ENCODE results near the gene SGSM2. TPM values are rescaled to one million over a fixed set of nuclear protein-coding genes. Genes with fewer than 3 reads are reported as not detected.
A peak's percentile ranks its signal among the peaks of the same experiment; 100 is the strongest.

The SGSM2 gene
- total RNA-seq, 1 experiment from 2014 or later = 62.0 TPM

DNA sequence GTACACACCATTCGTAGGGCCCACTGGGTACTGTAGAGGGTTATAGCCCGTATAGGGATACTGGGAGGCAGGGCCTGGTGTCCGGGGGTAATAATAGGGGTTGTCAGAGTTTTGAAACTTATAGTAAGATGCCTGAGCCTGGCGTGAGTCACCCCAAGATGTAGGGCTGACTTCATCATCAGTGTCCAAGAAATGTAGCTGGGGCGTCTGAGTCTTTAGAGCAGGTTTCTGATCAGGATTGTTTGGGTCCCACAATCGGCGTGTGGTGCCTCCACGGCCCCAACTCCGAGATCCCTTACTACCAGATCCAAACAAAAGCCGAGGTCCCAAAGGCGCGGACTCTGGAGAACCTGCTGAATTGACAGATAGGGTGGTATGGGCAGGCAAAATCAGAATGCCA is 38.2 kb upstream of the SGSM2 start:
- Histone ChIP-seq H3K9me3 (ENCODE audit: insufficient read depth, low read depth) (no peaks in the 10 kb centered on the region), H3K9me2 (ENCODE audit: insufficient read depth) (no peaks in the 10 kb centered on the region), H3K4me1 (replicated peaks; ENCODE audit: insufficient read depth) (peaks cover 22% of the 10 kb centered on the region), H3K4me2 (no peak overlapping the region), H3K27ac (no peak overlapping the region), H3K36me3 (ENCODE audit: low read depth) (0 out of 2 replicates have a peak, but pooled peaks cover 19% of the 10 kb centered on the region), H2AFZ (no peak overlapping the region), H3K27me3 (ENCODE audit: insufficient read depth, low read depth) (no peaks in the 10 kb centered on the region), H4K20me1 (ENCODE audit: insufficient read depth) (no peaks in the 10 kb centered on the region; the same call in 1 of the 2 replicates), H3F3A (ENCODE audit: insufficient read depth, low read depth) (peaks cover 15% of the 10 kb centered on the region), H3K4me3 (no peak overlapping the region), H3K79me2 (ENCODE audit: low read depth) (peaks cover 56% of the 10 kb centered on the region)
- ChIA-PET POLR2A (ENCODE audit: unreplicated experiment) (no interaction called here), CTCF (no interaction called here)
- intact Hi-C loops (cut with micrococcal nuclease; ENCODE audit: unreplicated experiment) = no loop called here
- no TSS peak for BruUV-seq (replicated peaks)
- TF ChIP-seq EZH2 (IDR thresholded peaks at IDR 0.05; ENCODE audit: low read depth) = no peak
- no peak for DNase-seq

DNA sequence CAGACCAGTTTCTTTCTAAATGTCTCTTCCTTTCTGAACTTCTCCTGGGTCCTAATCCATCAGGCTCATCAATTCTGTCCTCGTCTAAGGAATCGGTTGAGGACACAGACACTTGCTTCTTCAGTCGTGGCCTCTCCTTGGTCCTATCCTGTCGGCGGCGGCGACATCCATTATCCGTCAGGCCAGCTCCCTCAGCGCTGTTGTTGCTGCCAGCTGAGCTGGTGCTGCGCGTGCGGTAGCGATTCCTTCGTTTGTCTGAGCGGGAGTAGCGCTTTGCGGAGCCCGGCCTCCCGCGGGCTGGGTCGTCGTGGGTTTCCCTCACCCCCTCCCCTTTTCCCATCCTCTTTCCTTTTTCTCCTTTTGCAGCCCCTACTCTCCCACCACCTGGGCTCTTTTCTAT is 37.5 kb upstream of the SGSM2 start:
- no peaks in the 10 kb centered on the region; the same call in 1 of the 2 replicates for H4K20me1 ChIP-seq (ENCODE audit: insufficient read depth)
- H3K9me3 ChIP-seq (ENCODE audit: insufficient read depth, low read depth) = no peaks in the 10 kb centered on the region
- peaks cover 57% of the 10 kb centered on the region for H3K79me2 ChIP-seq (ENCODE audit: low read depth)
- H3F3A ChIP-seq (ENCODE audit: insufficient read depth, low read depth) = peaks cover 20% of the 10 kb centered on the region
- no peak overlapping the region for H3K27ac ChIP-seq
- H3K4me2 ChIP-seq = no peak overlapping the region
- no peak overlapping the region for H3K4me3 ChIP-seq
- H3K4me1 ChIP-seq (replicated peaks; ENCODE audit: insufficient read depth) = peaks cover 25% of the 10 kb centered on the region
- no peak overlapping the region for H2AFZ ChIP-seq
- TF ChIP-seq, protein P1, sequence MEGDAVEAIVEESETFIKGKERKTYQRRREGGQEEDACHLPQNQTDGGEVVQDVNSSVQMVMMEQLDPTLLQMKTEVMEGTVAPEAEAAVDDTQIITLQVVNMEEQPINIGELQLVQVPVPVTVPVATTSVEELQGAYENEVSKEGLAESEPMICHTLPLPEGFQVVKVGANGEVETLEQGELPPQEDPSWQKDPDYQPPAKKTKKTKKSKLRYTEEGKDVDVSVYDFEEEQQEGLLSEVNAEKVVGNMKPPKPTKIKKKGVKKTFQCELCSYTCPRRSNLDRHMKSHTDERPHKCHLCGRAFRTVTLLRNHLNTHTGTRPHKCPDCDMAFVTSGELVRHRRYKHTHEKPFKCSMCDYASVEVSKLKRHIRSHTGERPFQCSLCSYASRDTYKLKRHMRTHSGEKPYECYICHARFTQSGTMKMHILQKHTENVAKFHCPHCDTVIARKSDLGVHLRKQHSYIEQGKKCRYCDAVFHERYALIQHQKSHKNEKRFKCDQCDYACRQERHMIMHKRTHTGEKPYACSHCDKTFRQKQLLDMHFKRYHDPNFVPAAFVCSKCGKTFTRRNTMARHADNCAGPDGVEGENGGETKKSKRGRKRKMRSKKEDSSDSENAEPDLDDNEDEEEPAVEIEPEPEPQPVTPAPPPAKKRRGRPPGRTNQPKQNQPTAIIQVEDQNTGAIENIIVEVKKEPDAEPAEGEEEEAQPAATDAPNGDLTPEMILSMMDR (conservative IDR thresholded peaks at IDR 0.05) = no peak
- no peak for TF ChIP-seq EZH2 (IDR thresholded peaks at IDR 0.05; ENCODE audit: low read depth)
- intact Hi-C loops (cut with micrococcal nuclease; ENCODE audit: unreplicated experiment) = loop anchor here (5.0 kb wide), 1 partner anchor 103 kb away; the partner anchor contains the start of gene MNT
- ChIA-PET CTCF (no interaction called here), POLR2A (ENCODE audit: unreplicated experiment) (no interaction called here)
- DNase-seq = no peak
- no peaks in the 10 kb centered on the region for H3K27me3 ChIP-seq (ENCODE audit: insufficient read depth, low read depth)
- no peaks in the 10 kb centered on the region for H3K9me2 ChIP-seq (ENCODE audit: insufficient read depth)
- BruUV-seq (replicated peaks) = no TSS peak
- 0 out of 2 replicates have a peak, but pooled peaks cover 19% of the 10 kb centered on the region for H3K36me3 ChIP-seq (ENCODE audit: low read depth)

DNA sequence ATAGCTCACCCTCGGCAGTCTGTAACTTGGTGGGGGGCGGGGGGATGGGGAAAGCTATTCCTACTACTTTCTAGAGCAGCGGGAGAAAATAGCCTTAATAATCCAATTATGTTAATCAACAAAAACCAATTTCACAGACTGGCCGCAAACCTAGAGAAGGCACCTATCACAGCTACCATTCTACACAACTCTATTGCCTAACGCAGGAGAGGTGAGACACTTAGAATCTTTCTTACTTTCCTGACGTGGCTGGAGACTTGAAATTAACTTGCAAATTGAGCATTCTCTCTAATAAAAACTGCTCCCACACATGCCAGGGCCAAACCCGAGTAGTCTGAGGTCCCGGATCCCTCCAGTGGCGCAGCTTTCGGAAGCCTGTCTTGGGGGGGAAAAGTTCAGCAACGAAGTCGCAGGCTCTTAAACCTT is 34.5 kb upstream of the SGSM2 start:
- H3K4me3 ChIP-seq = peak overlapping the region; percentile 94
- no peaks in the 10 kb centered on the region for H3K36me3 ChIP-seq (ENCODE audit: low read depth)
- H3K27ac ChIP-seq = peak overlapping the region; percentile 53
- ChIA-PET CTCF (no interaction called here), POLR2A (ENCODE audit: unreplicated experiment) (interaction anchor here (0.6 to 1.0 kb wide), 2 partner anchors 16 to 45 kb away, joined by 4 read pairs; no protein-coding TSS in a partner anchor)
- peaks cover 17% of the 10 kb centered on the region for H3K4me1 ChIP-seq (replicated peaks; ENCODE audit: insufficient read depth)
- peaks cover 54% of the 10 kb centered on the region for H3K79me2 ChIP-seq (ENCODE audit: low read depth)
- peaks cover 17% of the 10 kb centered on the region for H3F3A ChIP-seq (ENCODE audit: insufficient read depth, low read depth)
- intact Hi-C loops (cut with micrococcal nuclease; ENCODE audit: unreplicated experiment) = loop anchor here (2.0 to 5.0 kb wide), 3 partner anchors 44 to 100 kb away; partner anchors contain the start of gene MNT
- DNase-seq = no peak
- H2AFZ ChIP-seq = peak overlapping the region; percentile 89
- peak overlapping the region; percentile 90 for H3K4me2 ChIP-seq
- H3K27me3 ChIP-seq (ENCODE audit: insufficient read depth, low read depth) = no peaks in the 10 kb centered on the region
- H3K9me3 ChIP-seq (ENCODE audit: insufficient read depth, low read depth) = no peaks in the 10 kb centered on the region
- no peaks in the 10 kb centered on the region for H3K9me2 ChIP-seq (ENCODE audit: insufficient read depth)
- no peaks in the 10 kb centered on the region; the same call in 1 of the 2 replicates for H4K20me1 ChIP-seq (ENCODE audit: insufficient read depth)
- BruUV-seq (replicated peaks) = TSS peak; percentile 47
- TF ChIP-seq, protein P1 (conservative IDR thresholded peaks at IDR 0.05) = no peak
- no peak for TF ChIP-seq EZH2 (IDR thresholded peaks at IDR 0.05; ENCODE audit: low read depth)
